Measurements from ENCODE around the gene HHEX.

The HHEX gene

DNA sequence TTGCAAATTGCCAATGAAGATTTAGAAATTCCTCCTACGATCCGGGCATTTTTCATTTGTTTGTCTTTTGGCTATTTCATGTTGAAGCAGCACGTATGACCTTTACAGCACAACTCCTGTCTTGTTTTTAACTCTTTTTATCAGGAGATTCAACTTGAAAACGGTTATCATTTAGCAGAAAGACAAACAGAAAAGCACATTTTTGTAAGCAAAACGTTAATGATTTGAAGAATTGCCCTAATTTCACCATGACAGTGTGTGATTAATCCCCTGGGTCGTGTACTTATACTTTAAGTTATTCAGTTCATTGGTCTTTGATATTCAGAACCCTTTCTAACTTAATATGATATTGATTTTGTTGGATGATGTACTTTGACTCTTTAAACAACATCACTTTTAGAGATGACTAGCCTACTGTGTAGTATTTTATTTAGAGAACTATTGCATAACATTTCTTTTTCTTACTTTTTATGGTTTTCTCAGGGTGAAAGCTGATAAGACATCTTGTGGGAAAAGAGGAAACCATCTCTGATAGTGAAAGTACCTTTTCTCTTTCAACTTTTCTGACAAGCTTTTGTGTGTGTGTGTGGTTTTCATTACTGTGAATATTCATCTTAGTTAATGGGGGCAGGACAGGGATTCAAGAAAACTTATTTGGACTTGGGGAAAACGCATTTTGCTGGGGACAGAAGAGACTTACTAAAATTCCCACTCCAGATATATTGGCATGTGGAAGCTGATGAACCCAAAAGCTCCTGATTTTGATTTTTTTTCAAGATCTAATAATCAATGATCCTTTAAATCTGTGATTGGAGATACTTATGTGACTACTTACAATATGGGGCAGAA is 8.1 kb downstream of the HHEX start:
- Histone ChIP-seq H3K36me3 (ENCODE audit: insufficient read depth, low read length) (no peaks in the 10 kb centered on the region), H3K9ac (ENCODE audit: insufficient read length) (no peak overlapping the region), H3K27ac (no peak overlapping the region), H3K4me3 (no peak overlapping the region), H3K9me3 (ENCODE audit: low read depth, low read length) (no peaks in the 10 kb centered on the region)
- TF ChIP-seq EZH2 (IDR thresholded peaks at IDR 0.05) (no peak), FOXP2 (optimal IDR thresholded peaks at IDR 0.05; ENCODE audit: control extremely low read depth, extremely low read length, insufficient read depth) (no peak), POLR2AphosphoS5 (IDR thresholded peaks at IDR 0.05; ENCODE audit: borderline replicate concordance, low read depth, low read length) (no peak)
- no peak for DNase-seq (ENCODE audit: low read depth, low spot score)

DNA sequence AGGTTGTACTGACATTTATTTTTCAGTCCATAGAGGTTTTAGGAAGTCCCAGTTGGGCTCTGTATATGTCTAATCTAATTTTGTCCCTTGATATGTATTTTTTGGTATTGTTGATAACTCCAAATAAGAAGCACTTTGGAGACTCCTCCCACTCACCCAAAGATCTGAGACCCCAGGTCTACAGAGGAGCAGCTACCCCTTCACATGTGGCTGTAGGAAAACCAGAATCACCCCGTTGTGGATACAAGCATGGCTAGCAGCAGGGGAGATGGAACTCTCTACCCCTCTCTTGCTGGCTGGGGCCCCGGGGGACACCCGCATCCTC is 9.4 kb downstream of the HHEX start:
- H3K9me3 ChIP-seq (ENCODE audit: low read depth, low read length), result no peaks in the 10 kb centered on the region
- no peak for DNase-seq (ENCODE audit: low read depth, low spot score)
- H3K4me3 ChIP-seq, result peak overlapping the region; percentile 77
- no peaks in the 10 kb centered on the region for H3K36me3 ChIP-seq (ENCODE audit: insufficient read depth, low read length)
- TF ChIP-seq EZH2 (IDR thresholded peaks at IDR 0.05), result no peak
- TF ChIP-seq POLR2AphosphoS5 (IDR thresholded peaks at IDR 0.05; ENCODE audit: borderline replicate concordance, low read depth, low read length), result no peak
- TF ChIP-seq FOXP2 (optimal IDR thresholded peaks at IDR 0.05; ENCODE audit: control extremely low read depth, extremely low read length, insufficient read depth), result no peak
- H3K9ac ChIP-seq (ENCODE audit: insufficient read length), result peak overlapping the region; percentile 75
- H3K27ac ChIP-seq, result no peak overlapping the region

DNA sequence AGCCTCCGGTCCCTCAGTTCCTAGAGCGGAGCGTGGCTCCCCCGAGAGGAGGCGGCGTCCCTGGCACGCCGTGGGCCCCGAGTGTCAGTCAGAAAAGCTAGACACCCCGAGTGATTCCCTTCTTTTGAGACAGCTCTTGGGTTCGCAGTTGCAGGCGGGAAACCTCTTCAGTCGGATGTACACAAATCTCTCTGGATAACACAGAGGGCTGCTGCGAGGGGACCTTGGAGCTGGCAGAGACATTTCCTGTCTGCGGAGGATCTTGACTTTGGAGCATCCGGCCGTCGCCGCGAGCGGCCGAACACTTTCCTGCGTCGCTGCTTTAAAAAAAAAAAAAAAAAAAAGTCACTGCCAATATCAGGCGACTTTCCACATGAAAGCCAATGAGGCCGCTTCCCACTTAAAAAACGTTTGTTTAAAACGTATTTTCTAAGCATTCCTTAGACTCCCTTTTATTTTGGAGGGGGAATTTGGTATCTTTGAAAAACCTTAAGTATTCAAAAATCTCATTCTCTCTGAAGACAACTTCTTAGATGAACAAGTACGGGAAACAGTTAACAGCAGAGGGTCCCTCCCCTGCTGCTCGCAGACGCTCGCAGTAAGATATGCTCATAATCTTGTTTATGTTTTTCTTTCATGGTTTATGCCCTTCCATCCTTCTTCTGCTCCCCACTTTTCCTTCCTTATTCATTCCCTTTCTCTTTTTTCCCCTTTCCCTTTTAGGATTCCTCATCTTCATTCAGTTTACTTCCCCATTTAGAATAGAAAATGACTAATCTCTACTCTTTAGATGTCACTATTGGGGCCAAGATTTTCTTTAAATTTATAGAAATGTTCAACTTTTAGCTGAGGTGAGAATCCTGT is 10.0 kb downstream of the HHEX start:
- H3K36me3 ChIP-seq (ENCODE audit: insufficient read depth, low read length), result no peaks in the 10 kb centered on the region
- peak overlapping the region; percentile 77 for H3K4me3 ChIP-seq
- TF ChIP-seq EZH2 (IDR thresholded peaks at IDR 0.05) (no peak), POLR2AphosphoS5 (IDR thresholded peaks at IDR 0.05; ENCODE audit: borderline replicate concordance, low read depth, low read length) (no peak), FOXP2 (optimal IDR thresholded peaks at IDR 0.05; ENCODE audit: control extremely low read depth, extremely low read length, insufficient read depth) (no peak)
- no peak for DNase-seq (ENCODE audit: low read depth, low spot score)
- H3K27ac ChIP-seq, result peak overlapping the region; percentile 60; the same call in 1 of the 2 replicates
- H3K9ac ChIP-seq (ENCODE audit: insufficient read length), result peak overlapping the region; percentile 75
- no peaks in the 10 kb centered on the region for H3K9me3 ChIP-seq (ENCODE audit: low read depth, low read length)

DNA sequence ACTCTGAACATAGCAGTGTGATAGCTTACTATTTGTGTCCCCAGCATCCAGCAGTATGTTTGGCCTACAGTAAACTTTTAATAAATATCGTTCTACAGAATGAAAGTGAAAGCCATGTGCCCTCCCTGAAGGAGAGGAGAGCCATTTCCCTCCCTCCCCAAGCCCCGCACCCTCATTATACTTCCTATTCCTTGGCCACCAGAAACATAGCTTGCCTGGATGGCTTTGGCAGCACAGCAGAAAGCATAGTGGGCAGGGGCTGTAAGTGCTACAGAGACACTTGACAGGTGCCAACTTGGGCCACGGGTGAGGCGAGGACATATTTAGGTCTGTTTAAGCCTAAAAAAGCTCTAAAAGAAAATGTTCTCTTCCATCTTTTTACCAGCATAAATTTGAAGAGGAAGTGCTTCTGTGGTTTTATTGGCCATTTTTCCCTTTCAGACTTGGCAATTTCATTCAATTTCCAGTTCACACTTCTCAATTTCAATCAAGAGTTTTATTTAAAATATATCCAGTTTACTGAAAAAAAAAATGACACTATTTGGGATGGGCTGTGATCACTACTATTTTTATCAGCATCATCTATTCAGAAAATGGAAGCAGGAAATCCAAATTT is 12.7 kb downstream of the HHEX start:
- DNase-seq (ENCODE audit: low read depth, low spot score), result no peak
- Histone ChIP-seq H3K27ac (no peak overlapping the region), H3K36me3 (ENCODE audit: insufficient read depth, low read length) (no peaks in the 10 kb centered on the region), H3K4me3 (no peak overlapping the region), H3K9ac (ENCODE audit: insufficient read length) (no peak overlapping the region), H3K9me3 (ENCODE audit: low read depth, low read length) (no peaks in the 10 kb centered on the region)
- TF ChIP-seq FOXP2 (optimal IDR thresholded peaks at IDR 0.05; ENCODE audit: control extremely low read depth, extremely low read length, insufficient read depth), result no peak

DNA sequence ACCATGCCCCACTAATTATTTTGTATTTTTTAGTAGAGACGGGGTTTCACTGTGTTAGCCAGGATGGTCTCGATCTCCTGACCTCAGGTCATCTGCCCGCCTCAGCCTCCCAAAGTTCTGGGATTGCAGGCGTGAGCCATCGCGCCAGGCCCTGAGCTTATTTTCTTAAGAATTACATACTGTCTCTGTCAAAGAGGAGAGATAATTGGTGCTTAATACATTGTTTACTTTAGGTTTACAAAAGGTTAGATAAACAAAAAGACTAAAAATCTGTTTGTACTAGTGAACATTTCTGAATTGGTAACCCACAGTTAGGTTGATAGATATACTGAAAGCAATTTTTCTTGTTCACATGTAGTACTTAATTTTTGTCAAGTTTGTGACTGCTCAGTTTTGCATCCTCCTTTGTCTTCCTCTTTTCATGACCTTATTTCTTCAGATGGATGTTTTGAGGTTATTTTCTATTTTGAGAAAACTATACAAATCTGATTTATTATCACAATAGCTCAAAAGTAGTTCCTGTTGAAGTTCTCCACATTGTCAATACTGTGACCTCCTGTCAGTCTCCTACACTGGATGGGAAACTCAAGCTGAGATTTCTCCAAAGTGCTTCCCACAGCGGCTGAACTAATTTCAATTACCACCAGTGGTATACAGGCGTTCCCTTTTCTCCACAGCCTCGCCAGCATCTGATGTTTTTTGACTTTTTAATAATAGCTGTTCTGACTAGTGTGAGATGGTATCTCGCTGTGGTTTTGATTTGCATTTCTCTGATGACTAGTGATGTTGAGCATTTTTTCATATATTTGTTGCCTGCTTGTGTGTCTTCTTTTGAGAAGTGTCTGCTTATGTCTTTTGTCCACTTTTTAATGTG is 22.5 kb downstream of the HHEX start:
- H3K9ac ChIP-seq (ENCODE audit: insufficient read length), result no peak overlapping the region
- no peak for TF ChIP-seq FOXP2 (optimal IDR thresholded peaks at IDR 0.05; ENCODE audit: control extremely low read depth, extremely low read length, insufficient read depth)
- no peak for TF ChIP-seq EZH2 (IDR thresholded peaks at IDR 0.05)
- no peak for TF ChIP-seq POLR2AphosphoS5 (IDR thresholded peaks at IDR 0.05; ENCODE audit: borderline replicate concordance, low read depth, low read length)
- no peak overlapping the region for H3K4me3 ChIP-seq
- no peak for DNase-seq (ENCODE audit: low read depth, low spot score)
- no peaks in the 10 kb centered on the region for H3K9me3 ChIP-seq (ENCODE audit: low read depth, low read length)
- H3K27ac ChIP-seq, result no peak overlapping the region
- no peaks in the 10 kb centered on the region for H3K36me3 ChIP-seq (ENCODE audit: insufficient read depth, low read length)

DNA sequence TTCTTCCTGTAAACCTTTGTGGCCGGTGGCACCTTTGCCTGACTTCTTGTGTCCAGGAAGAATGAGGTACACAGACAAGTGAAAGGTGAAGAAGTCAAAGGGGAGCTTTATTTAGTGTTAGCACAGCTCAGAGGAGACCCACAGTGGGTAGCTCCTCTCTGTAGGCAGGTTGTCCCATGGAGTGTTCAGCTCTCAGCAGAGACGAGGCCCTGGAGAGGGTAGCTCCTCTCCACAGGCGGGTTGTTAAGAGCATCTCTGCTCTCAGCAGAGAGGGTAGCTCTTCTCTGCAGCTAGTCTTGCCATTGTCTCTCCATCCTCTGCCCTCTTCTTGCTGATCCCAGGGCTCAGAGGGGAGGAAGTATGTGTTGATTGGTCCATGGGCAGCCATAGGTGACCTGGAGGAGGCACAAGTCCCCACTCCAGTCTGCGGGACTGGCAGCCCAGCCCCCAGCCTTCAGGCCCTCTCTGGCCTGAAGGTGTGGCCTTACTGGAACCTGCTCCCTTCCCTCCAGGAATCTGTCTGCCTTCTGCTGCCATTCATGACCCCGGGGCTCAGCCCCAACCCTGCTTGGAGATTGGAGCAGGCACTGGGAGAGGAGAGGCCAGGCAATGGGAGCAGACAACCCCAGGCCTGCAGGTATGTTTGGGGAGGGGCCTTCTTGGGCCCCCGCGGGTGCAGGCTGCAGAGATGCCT is 24.5 kb downstream of the HHEX start:
- TF ChIP-seq FOXP2 (optimal IDR thresholded peaks at IDR 0.05; ENCODE audit: control extremely low read depth, extremely low read length, insufficient read depth) (no peak), POLR2AphosphoS5 (IDR thresholded peaks at IDR 0.05; ENCODE audit: borderline replicate concordance, low read depth, low read length) (no peak), EZH2 (IDR thresholded peaks at IDR 0.05) (no peak)

DNA sequence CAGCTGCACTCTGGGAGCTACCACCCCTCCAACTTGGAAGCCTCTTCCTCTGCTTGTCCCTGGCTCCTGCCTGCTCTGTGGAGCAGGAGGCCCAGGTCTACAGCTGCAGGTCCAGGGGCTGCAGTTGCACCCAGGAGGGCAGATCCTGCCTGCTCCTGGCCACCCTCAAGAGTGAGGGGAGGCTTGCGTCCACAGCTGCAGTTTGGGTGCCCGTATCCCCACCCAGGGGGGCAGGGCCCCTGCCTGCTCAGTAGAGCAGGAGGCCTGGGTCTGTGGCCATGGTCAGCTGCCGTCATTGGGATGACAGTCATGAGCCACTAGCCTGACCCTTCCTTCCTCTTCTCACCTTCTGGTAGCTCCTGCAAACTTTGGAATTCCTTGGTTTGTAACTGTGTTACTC is 25.1 kb downstream of the HHEX start:
- Histone ChIP-seq H3K9ac (ENCODE audit: insufficient read length) (no peak overlapping the region), H3K36me3 (ENCODE audit: insufficient read depth, low read length) (no peaks in the 10 kb centered on the region), H3K4me3 (no peak overlapping the region), H3K9me3 (ENCODE audit: low read depth, low read length) (no peaks in the 10 kb centered on the region), H3K27ac (no peak overlapping the region)
- no peak for DNase-seq (ENCODE audit: low read depth, low spot score)
- no peak for TF ChIP-seq POLR2AphosphoS5 (IDR thresholded peaks at IDR 0.05; ENCODE audit: borderline replicate concordance, low read depth, low read length)
- TF ChIP-seq FOXP2 (optimal IDR thresholded peaks at IDR 0.05; ENCODE audit: control extremely low read depth, extremely low read length, insufficient read depth), result no peak
- TF ChIP-seq EZH2 (IDR thresholded peaks at IDR 0.05), result no peak

More for the DNA sequence above, 24.5 kb downstream of the HHEX start:
- no peak overlapping the region for H3K4me3 ChIP-seq
- H3K9me3 ChIP-seq (ENCODE audit: low read depth, low read length), result no peaks in the 10 kb centered on the region
- no peak overlapping the region for H3K9ac ChIP-seq (ENCODE audit: insufficient read length)
- no peak overlapping the region for H3K27ac ChIP-seq
- no peaks in the 10 kb centered on the region for H3K36me3 ChIP-seq (ENCODE audit: insufficient read depth, low read length)
- no peak for DNase-seq (ENCODE audit: low read depth, low spot score)

All from SK-N-MC (cell line).